ENCODE data around the gene MAP1LC3B. TPM values are rescaled to one million over a fixed set of nuclear protein-coding genes. Genes with fewer than 3 reads are reported as not detected.

MAP1LC3B gene
- total RNA-seq, 1 donor from 2014 or later = 136 TPM

DNA sequence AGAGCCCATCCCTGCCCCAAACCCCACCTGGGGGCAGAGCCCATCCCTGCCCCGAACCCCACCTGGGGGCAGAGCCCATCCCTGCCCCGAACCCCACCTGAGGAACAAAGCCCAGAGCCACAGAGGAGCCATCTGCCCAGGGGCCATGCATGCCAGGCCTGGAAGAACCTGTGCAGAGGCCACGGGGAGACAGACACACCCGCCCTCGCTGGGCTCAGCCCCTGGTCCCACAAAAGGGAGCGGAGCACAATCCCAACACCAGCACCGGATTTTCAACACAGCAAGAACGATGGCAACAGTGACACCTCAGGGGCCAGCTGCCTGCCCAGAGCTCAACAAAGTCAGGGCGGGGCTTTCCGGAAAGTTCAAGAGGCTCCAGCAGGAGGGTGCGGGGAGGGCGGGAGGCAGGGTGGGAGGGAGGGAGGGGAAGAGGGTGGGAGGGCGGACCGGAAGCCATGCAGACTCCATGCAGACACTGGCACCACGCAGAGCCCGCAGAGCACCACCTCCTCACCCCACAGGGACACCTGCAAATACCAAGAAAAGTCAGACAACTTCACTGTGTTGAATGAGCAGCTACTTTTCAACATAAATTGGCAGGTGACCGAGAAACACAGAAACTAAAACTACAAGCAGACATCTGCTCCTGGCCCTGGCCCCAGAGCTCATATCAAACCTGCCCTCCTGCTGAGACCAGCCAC lies 47.1 kb upstream of the MAP1LC3B start:
- Histone ChIP-seq H3K27me3 (ENCODE audit: control insufficient read depth, insufficient read depth, low read length) (no peaks in the 10 kb centered on the region), H3K4me3 (ENCODE audit: low read depth, low read length) (no peak overlapping the region), H3K36me3 (ENCODE audit: control insufficient read depth, insufficient read depth, low read length) (no peaks in the 10 kb centered on the region)
- TF ChIP-seq, protein P1, sequence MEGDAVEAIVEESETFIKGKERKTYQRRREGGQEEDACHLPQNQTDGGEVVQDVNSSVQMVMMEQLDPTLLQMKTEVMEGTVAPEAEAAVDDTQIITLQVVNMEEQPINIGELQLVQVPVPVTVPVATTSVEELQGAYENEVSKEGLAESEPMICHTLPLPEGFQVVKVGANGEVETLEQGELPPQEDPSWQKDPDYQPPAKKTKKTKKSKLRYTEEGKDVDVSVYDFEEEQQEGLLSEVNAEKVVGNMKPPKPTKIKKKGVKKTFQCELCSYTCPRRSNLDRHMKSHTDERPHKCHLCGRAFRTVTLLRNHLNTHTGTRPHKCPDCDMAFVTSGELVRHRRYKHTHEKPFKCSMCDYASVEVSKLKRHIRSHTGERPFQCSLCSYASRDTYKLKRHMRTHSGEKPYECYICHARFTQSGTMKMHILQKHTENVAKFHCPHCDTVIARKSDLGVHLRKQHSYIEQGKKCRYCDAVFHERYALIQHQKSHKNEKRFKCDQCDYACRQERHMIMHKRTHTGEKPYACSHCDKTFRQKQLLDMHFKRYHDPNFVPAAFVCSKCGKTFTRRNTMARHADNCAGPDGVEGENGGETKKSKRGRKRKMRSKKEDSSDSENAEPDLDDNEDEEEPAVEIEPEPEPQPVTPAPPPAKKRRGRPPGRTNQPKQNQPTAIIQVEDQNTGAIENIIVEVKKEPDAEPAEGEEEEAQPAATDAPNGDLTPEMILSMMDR (IDR thresholded peaks at IDR 0.05; ENCODE audit: insufficient read depth, low read length, poor library complexity, severe bottlenecking) = no peak
- no peak for DNase-seq (ENCODE audit: low read depth)

GRCh38 chr16:87345726-87346424 lies 46.3 kb upstream of the MAP1LC3B start:
- no peaks in the 10 kb centered on the region for H3K36me3 ChIP-seq (ENCODE audit: control insufficient read depth, insufficient read depth, low read length)
- TF ChIP-seq, protein P1 (IDR thresholded peaks at IDR 0.05; ENCODE audit: insufficient read depth, low read length, poor library complexity, severe bottlenecking) = no peak

GRCh38 chr16:87346517-87347060 lies 45.5 kb upstream of the MAP1LC3B start:
- Histone ChIP-seq H3K36me3 (ENCODE audit: control insufficient read depth, insufficient read depth, low read length) (no peaks in the 10 kb centered on the region), H3K4me3 (ENCODE audit: low read depth, low read length) (no peak overlapping the region), H3K27me3 (ENCODE audit: control insufficient read depth, insufficient read depth, low read length) (no peaks in the 10 kb centered on the region)
- TF ChIP-seq, protein P1 (IDR thresholded peaks at IDR 0.05; ENCODE audit: insufficient read depth, low read length, poor library complexity, severe bottlenecking) = no peak
- DNase-seq (ENCODE audit: low read depth) = no peak

More at GRCh38 chr16:87345726-87346424, 46.3 kb upstream of the MAP1LC3B start:
- no peak for DNase-seq (ENCODE audit: low read depth)
- H3K27me3 ChIP-seq (ENCODE audit: control insufficient read depth, insufficient read depth, low read length) = no peaks in the 10 kb centered on the region
- no peak overlapping the region for H3K4me3 ChIP-seq (ENCODE audit: low read depth, low read length)

- Histone ChIP-seq H3K36me3 (ENCODE audit: control insufficient read depth, insufficient read depth, low read length) (no peaks in the 10 kb centered on the region), H3K4me3 (ENCODE audit: low read depth, low read length) (no peak overlapping the region), H3K27me3 (ENCODE audit: control insufficient read depth, insufficient read depth, low read length) (no peaks in the 10 kb centered on the region)
- TF ChIP-seq, protein P1 (IDR thresholded peaks at IDR 0.05; ENCODE audit: insufficient read depth, low read length, poor library complexity, severe bottlenecking) = no peak
- DNase-seq (ENCODE audit: low read depth) = no peak
These were observed 44.1 kb upstream of the MAP1LC3B start for GRCh38 chr16:87347932-87348615.

GRCh38 chr16:87348616-87349157 lies 43.4 kb upstream of the MAP1LC3B start:
- TF ChIP-seq, protein P1 (IDR thresholded peaks at IDR 0.05; ENCODE audit: insufficient read depth, low read length, poor library complexity, severe bottlenecking) = no peak
- Histone ChIP-seq H3K4me3 (ENCODE audit: low read depth, low read length) (no peak overlapping the region), H3K36me3 (ENCODE audit: control insufficient read depth, insufficient read depth, low read length) (no peaks in the 10 kb centered on the region), H3K27me3 (ENCODE audit: control insufficient read depth, insufficient read depth, low read length) (no peaks in the 10 kb centered on the region)
- no peak for DNase-seq (ENCODE audit: low read depth)

All from kidney epithelial cell (primary cell).